ENCODE results near the gene NLRC4.

DNA sequence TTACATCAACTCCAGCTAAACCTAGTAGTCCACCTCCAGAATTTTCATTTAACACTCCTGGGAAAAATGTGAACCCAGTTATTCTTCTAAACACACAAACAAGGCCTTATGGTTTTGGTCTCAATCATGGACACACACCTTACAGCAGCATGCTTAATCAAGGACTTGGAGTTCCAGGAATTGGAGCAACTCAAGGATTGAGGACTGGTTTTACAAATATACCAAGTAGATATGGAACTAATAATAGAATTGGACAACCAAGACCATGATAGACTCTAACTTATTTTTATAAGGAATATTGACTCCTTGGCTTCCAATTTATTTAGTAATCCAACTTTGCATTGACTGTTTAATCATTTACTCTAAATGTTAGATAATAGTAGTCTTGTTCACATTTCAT, 44.2 kb downstream of the NLRC4 start:
- TF ChIP-seq, protein P1, sequence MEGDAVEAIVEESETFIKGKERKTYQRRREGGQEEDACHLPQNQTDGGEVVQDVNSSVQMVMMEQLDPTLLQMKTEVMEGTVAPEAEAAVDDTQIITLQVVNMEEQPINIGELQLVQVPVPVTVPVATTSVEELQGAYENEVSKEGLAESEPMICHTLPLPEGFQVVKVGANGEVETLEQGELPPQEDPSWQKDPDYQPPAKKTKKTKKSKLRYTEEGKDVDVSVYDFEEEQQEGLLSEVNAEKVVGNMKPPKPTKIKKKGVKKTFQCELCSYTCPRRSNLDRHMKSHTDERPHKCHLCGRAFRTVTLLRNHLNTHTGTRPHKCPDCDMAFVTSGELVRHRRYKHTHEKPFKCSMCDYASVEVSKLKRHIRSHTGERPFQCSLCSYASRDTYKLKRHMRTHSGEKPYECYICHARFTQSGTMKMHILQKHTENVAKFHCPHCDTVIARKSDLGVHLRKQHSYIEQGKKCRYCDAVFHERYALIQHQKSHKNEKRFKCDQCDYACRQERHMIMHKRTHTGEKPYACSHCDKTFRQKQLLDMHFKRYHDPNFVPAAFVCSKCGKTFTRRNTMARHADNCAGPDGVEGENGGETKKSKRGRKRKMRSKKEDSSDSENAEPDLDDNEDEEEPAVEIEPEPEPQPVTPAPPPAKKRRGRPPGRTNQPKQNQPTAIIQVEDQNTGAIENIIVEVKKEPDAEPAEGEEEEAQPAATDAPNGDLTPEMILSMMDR (IDR thresholded peaks at IDR 0.05): no peak
- TF ChIP-seq POLR2A (IDR thresholded peaks at IDR 0.05): no peak

Data from right lobe of liver (tissue), 4 donors.